Prostate gland (tissue), 2 donors: ENCODE data around the gene ROR1. TPM values are rescaled to one million over a fixed set of nuclear protein-coding genes. Genes with fewer than 3 reads are reported as not detected.

Experiments
- DNase-seq: peaks from one replicate; pipeline ENCODE4 v3.0.0-alpha.2; 2019; ENCODE audit warnings: low spot score
- H3K27ac ChIP-seq, 2 donors: fragments of 200-600 bp; sonication (generic); 2 replicates each; pipeline ENCODE4 v1.5.1; 2017 to 2019
- H3K27me3 ChIP-seq: fragments of 200-600 bp; sonication (generic); replicated peaks from 2 replicates; pipeline ENCODE4 v1.5.1; 2019; ENCODE audit not compliant: insufficient read depth
- H3K36me3 ChIP-seq, 2 donors: fragments of 200-600 bp; sonication (generic); 1 replicate in 1 of 2; 2 replicates in 1 of 2; pipeline versions ENCODE4 v1.5.1 to v1.8.1; 2017 to 2019
- H3K4me1 ChIP-seq: fragments of 200-600 bp; sonication (generic); replicated peaks from 2 replicates; pipeline ENCODE4 v1.5.1; 2019
- H3K4me3 ChIP-seq, 2 donors: fragments of 200-600 bp; sonication (generic); 2 replicates each; pipeline ENCODE4 v1.5.1; 2017 to 2019
- H3K9me3 ChIP-seq: fragments of 200-600 bp; sonication (generic); 2 replicates; pipeline ENCODE4 v1.5.1; 2017
- POLR2A ChIP-seq: fragments of 450-650 bp; IDR thresholded peaks from one replicate; pipeline ENCODE4 v1.6.1; 2016; ENCODE audit warnings: antibody characterized with exemption, mild to moderate bottlenecking
- POLR2AphosphoS5 ChIP-seq: sonication (generic); formaldehyde crosslinking; IDR thresholded peaks from one replicate; pipeline ENCODE4 v1.6.1; 2017; ENCODE audit warnings: antibody characterized with exemption
- WGBS: methylation state at CpG from one replicate; pipeline ENCODE4 v1.1.5; 2018; 5-methylcytosine and 5-hydroxymethylcytosine counted together
- intact Hi-C: fragments of 100-400 bp; cut with DNase I; formaldehyde crosslinking; loops from one replicate; pipeline ENCODE4 v1.14.2; 2022
- total RNA-seq, 2 donors: library from RNA; depleted of rRNA; stranded (reverse); fragments of >200 nt; gene quantifications; one replicate each; pipeline ENCODE4 v1.1.0, GENCODE V29; 2016
- TF ChIP-seq, protein P1 (sequence below), 4 experiments: fragments of 200-600 bp in 2 of 4; fragments of 450-650 bp in 2 of 4; sonication (generic) in 2 of 4; IDR thresholded peaks; 1 replicate in 3 of 4; 2 replicates in 1 of 4; pipeline ENCODE4 v1.5.1; 2016 to 2019; ENCODE audit warnings: antibody characterized with exemption in 4 of 4, mild to moderate bottlenecking in 2 of 4, moderate library complexity in 2 of 4

Gene ROR1
- total RNA-seq, 2 donors from 2014 or later, result 7.3 to 11.1 TPM

DNA sequence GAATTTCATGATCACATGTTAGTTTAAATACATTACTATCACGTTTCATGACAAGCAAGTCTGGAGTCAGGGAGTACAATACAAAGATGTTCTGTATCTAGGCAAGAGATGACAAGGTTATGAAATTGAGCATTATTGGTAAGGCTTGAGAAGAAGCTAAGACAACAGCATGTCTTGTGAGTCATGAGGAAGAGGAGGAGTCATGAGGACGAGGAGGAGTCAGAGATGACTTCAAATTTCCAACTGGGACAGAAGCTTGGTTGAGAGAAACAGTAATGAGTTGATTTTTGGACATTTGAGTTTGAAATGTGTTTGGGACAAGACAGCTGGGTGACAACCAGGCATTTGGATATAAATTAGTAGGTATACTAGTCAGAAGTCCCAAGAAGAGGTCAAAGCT is 425.3 kb downstream of the ROR1 start:
- no peak for DNase-seq
- Histone ChIP-seq H3K36me3 (no peaks in the 10 kb centered on the region), H3K4me3 (no peak overlapping the region), H3K27ac (no peak overlapping the region), H3K9me3 (no peaks in the 10 kb centered on the region), H3K27me3 (no peaks in the 10 kb centered on the region), H3K4me1 (no peaks in the 10 kb centered on the region)
- TF ChIP-seq, protein P1, sequence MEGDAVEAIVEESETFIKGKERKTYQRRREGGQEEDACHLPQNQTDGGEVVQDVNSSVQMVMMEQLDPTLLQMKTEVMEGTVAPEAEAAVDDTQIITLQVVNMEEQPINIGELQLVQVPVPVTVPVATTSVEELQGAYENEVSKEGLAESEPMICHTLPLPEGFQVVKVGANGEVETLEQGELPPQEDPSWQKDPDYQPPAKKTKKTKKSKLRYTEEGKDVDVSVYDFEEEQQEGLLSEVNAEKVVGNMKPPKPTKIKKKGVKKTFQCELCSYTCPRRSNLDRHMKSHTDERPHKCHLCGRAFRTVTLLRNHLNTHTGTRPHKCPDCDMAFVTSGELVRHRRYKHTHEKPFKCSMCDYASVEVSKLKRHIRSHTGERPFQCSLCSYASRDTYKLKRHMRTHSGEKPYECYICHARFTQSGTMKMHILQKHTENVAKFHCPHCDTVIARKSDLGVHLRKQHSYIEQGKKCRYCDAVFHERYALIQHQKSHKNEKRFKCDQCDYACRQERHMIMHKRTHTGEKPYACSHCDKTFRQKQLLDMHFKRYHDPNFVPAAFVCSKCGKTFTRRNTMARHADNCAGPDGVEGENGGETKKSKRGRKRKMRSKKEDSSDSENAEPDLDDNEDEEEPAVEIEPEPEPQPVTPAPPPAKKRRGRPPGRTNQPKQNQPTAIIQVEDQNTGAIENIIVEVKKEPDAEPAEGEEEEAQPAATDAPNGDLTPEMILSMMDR (IDR thresholded peaks at IDR 0.05), result no peak
- TF ChIP-seq POLR2A (no peak), POLR2AphosphoS5 (no peak)
- 42% methylated on average over 2 of the region's 2 CpGs for WGBS
- intact Hi-C loops, result no loop called here

DNA sequence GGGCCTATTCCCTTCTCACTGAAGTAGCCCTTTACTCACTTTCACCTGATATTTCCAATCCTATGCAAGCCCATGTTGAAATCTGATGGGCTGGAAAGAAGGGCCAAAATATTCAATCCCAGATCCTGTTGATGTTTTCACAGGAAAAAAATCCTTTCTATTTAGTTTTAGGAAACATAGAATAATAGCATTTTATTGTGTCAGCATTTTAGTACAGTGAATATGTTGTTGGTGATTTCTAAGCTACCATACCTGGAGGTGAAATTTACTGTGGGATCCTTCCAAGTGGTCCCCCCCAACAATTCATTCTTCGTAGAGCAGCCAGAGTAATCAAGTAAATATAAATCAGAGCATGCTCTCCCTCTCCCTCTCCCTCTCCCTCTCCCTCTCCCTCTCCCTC is 426.2 kb downstream of the ROR1 start:
- TF ChIP-seq, protein P1 (IDR thresholded peaks at IDR 0.05), result no peak
- TF ChIP-seq POLR2A (no peak), POLR2AphosphoS5 (no peak)
- H3K36me3 ChIP-seq, result no peaks in the 10 kb centered on the region
- intact Hi-C loops, result no loop called here
- H3K27ac ChIP-seq, result no peak overlapping the region
- no peaks in the 10 kb centered on the region for H3K27me3 ChIP-seq
- no peaks in the 10 kb centered on the region for H3K9me3 ChIP-seq
- no peaks in the 10 kb centered on the region for H3K4me1 ChIP-seq
- H3K4me3 ChIP-seq, result no peak overlapping the region
- DNase-seq, result no peak
- 0% methylated on average over 1 of the region's 1 CpG for WGBS

DNA sequence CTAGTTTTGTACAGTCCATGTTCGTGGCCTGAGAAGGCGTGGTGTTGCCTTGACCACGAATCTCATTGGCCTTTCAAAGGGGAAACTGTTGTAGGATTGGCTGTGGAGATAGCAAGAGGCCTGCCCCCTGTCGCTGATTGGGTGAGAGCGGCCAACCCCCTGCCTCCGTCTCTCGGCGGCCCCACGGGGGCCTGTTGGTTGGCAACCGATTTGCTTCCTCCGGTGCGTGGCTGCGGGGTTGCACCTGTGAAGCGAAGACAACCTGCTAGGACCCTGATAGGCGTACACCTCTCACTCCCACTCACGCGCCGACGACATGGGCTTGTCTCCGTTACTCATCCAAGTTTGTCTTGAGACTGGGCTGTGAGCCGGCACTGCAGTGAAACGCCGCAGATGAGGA is 429.6 kb downstream of the ROR1 start, which contains the start of gene UBE2U:
TSS of gene UBE2U (plus strand) at position 204 of the 400 bp plus-strand sequence. CDS start 428 bp downstream, outside the sequence.
- no peaks in the 10 kb centered on the region for H3K27me3 ChIP-seq
- no peak for DNase-seq
- no peaks in the 10 kb centered on the region for H3K9me3 ChIP-seq
- H3K36me3 ChIP-seq, result no peaks in the 10 kb centered on the region
- TF ChIP-seq, protein P1 (IDR thresholded peaks at IDR 0.05), result no peak
- TF ChIP-seq POLR2A, result no peak
- no peak for TF ChIP-seq POLR2AphosphoS5
- no peak within 1 kb of the TSS for H3K4me3 ChIP-seq
- H3K27ac ChIP-seq, result no peak within 1 kb of the TSS
- no peaks in the 10 kb centered on the region for H3K4me1 ChIP-seq
- 94% methylated on average over 22 of the region's 23 CpGs for WGBS
- intact Hi-C loops, result no loop called here

DNA sequence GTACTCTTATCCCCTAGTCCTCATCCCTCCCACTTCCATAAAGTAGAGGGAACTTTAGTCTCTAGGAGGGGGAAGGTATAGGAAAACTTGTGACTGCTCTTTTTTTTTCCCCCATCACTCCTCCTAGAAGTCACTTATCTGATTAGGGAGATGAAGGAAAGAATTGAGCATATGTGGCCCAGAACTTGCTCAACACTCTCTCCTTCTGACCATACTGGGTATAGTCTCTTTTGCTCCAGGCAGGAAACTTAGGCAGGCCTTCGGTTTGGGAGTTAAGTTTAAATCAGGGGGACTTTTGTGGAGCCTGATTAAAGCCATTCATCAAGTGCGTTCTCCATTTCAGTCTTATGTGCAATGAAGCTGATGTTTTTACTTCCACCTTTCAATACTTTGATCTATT is 435.4 kb downstream of the ROR1 start:
- 74% methylated on average over 2 of the region's 2 CpGs for WGBS
- Histone ChIP-seq H3K27ac (no peak overlapping the region), H3K9me3 (no peaks in the 10 kb centered on the region), H3K36me3 (no peaks in the 10 kb centered on the region), H3K4me1 (no peaks in the 10 kb centered on the region), H3K4me3 (no peak overlapping the region), H3K27me3 (no peaks in the 10 kb centered on the region)
- intact Hi-C loops, result no loop called here
- no peak for TF ChIP-seq POLR2AphosphoS5
- TF ChIP-seq, protein P1 (IDR thresholded peaks at IDR 0.05), result no peak
- TF ChIP-seq POLR2A, result no peak
- no peak for DNase-seq

DNA sequence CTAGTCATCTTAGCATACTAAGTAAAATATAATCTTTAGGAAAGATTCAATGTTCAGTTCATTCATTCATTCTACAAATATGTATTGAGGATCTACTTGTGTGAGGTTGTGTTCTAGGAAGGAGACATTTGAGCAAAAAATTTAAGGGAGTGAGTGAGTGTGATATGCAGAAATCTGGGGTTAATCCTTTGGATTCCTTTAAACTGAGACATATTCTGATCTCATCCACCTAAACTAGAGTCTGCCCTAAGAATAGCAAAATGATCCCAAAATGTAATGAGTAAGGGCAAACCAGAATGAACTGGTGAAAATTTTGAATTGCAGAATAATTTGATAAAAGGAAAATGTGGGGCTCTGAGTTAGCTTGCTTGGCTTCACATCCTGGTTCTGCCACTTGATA is 438.2 kb downstream of the ROR1 start:
- H3K36me3 ChIP-seq, result no peaks in the 10 kb centered on the region
- no peak overlapping the region for H3K27ac ChIP-seq
- H3K4me3 ChIP-seq, result no peak overlapping the region
- TF ChIP-seq POLR2A, result no peak
- TF ChIP-seq, protein P1 (IDR thresholded peaks at IDR 0.05), result no peak
- no peak for TF ChIP-seq POLR2AphosphoS5
- intact Hi-C loops, result no loop called here
- no peak for DNase-seq
- H3K9me3 ChIP-seq, result no peaks in the 10 kb centered on the region
- no peaks in the 10 kb centered on the region for H3K4me1 ChIP-seq
- H3K27me3 ChIP-seq, result no peaks in the 10 kb centered on the region
